Right lobe of liver (tissue), 4 donors: ENCODE data around the gene ZNF580.

Experiments
- CTCF ChIP-seq, 4 donors: fragments of 200-600 bp in 3 of 4; fragments of 450-650 bp in 1 of 4; IDR thresholded peaks; one replicate each; pipeline versions ENCODE4 v1.5.1 to v1.8.0; 2016 to 2022; ENCODE audit warnings: antibody characterized with exemption in 4 of 4, mild to moderate bottlenecking in 2 of 4
- POLR2A ChIP-seq: fragments of 450-650 bp; IDR thresholded peaks from one replicate; pipeline ENCODE4 v1.6.1; 2017; ENCODE audit warnings: antibody characterized with exemption, mild to moderate bottlenecking
- donor health status: DM: no; HTN: no; CAD: no.
- donor health status: DM: no; HTN: no; CAD: no.
- donor health status: DM: no; HTN: yes; CAD: no.

GRCh38 chr19:55679343-55680257 is 38.8 kb downstream of the ZNF580 start:
- TF ChIP-seq POLR2A (no peak), CTCF (IDR thresholded peaks at IDR 0.05) (no peak)
